ENCODE measurements around the gene NCKAP5. TPM values are rescaled to one million over a fixed set of nuclear protein-coding genes. Genes with fewer than 3 reads are reported as not detected.

NCKAP5 gene
- polyA plus RNA-seq, 3 donors, result not detected

GRCh38 chr2:133240491-133241223 is 327.6 kb downstream of the NCKAP5 start:
- H3K9me3 Mint-ChIP-seq, result no peaks in the 10 kb centered on the region
- peaks cover 0 to 3% (median 0%) of the 10 kb centered on the region in 3 donors for H3K27me3 Mint-ChIP-seq (ENCODE audit: low read depth in 3 of 3)
- Histone ChIP-seq H3K27ac (ENCODE audit: low read depth in 1 of 2, low read length in 2 of 2) (no peak overlapping the region), H3K79me2 (ENCODE audit: insufficient read depth, low read length) (no peaks in the 10 kb centered on the region), H3K9ac (ENCODE audit: insufficient read depth, low read length, poor library complexity, severe bottlenecking) (no peak overlapping the region), H3K27me3 (ENCODE audit: control insufficient read depth in 2 of 2, insufficient read depth in 2 of 2, low read length in 2 of 2) (no peaks in the 10 kb centered on the region), H3K9me3 (replicated peaks in 1 of 2; ENCODE audit: control insufficient read depth in 1 of 2, insufficient read depth in 1 of 2, low read length in 2 of 2) (no peaks in the 10 kb centered on the region), H3K4me3 (replicated peaks in 1 of 3; ENCODE audit: low read depth in 2 of 3, low read length in 3 of 3) (no peak overlapping the region), H3K4me2 (replicated peaks; ENCODE audit: extremely low read depth, low read length, poor library complexity, severe bottlenecking) (no peak overlapping the region), H2AFZ (ENCODE audit: insufficient read depth, low read depth, low read length, poor library complexity, severe bottlenecking) (no peak overlapping the region), H3K4me1 (ENCODE audit: control insufficient read depth in 1 of 2, insufficient read depth in 2 of 2, low read length in 2 of 2) (no peaks in the 10 kb centered on the region), H3K36me3 (replicated peaks in 1 of 2; ENCODE audit: control insufficient read depth in 1 of 2, insufficient read depth in 2 of 2, low read length in 2 of 2) (no peaks in the 10 kb centered on the region), H4K20me1 (ENCODE audit: insufficient read depth, low read length) (no peaks in the 10 kb centered on the region)
- no peak for TF ChIP-seq CTCF (IDR thresholded peaks at IDR 0.05)
- 100% methylated on average over 1 of the region's 5 CpGs for WGBS (ENCODE audit: insufficient coverage)
- DNase-seq, result no peak
- intact Hi-C loops (cut with micrococcal nuclease), result no loop called here
- no peak overlapping the region for H3K27ac Mint-ChIP-seq
- H3K4me3 Mint-ChIP-seq, result no peak overlapping the region
- no peaks in the 10 kb centered on the region for H3K36me3 Mint-ChIP-seq
- H3K4me1 Mint-ChIP-seq, result no peaks in the 10 kb centered on the region

GRCh38 chr2:133235968-133236367 is 332.3 kb downstream of the NCKAP5 start:
- DNase-seq, result no peak
- Histone ChIP-seq H3K4me1 (ENCODE audit: control insufficient read depth in 1 of 2, insufficient read depth in 2 of 2, low read length in 2 of 2) (no peaks in the 10 kb centered on the region), H2AFZ (ENCODE audit: insufficient read depth, low read depth, low read length, poor library complexity, severe bottlenecking) (no peak overlapping the region), H4K20me1 (ENCODE audit: insufficient read depth, low read length) (no peaks in the 10 kb centered on the region), H3K9me3 (replicated peaks in 1 of 2; ENCODE audit: control insufficient read depth in 1 of 2, insufficient read depth in 1 of 2, low read length in 2 of 2) (no peaks in the 10 kb centered on the region), H3K27me3 (ENCODE audit: control insufficient read depth in 2 of 2, insufficient read depth in 2 of 2, low read length in 2 of 2) (no peaks in the 10 kb centered on the region), H3K4me2 (replicated peaks; ENCODE audit: extremely low read depth, low read length, poor library complexity, severe bottlenecking) (no peak overlapping the region), H3K79me2 (ENCODE audit: insufficient read depth, low read length) (no peaks in the 10 kb centered on the region), H3K4me3 (replicated peaks in 1 of 3; ENCODE audit: low read depth in 2 of 3, low read length in 3 of 3) (no peak overlapping the region), H3K36me3 (replicated peaks in 1 of 2; ENCODE audit: control insufficient read depth in 1 of 2, insufficient read depth in 2 of 2, low read length in 2 of 2) (no peaks in the 10 kb centered on the region), H3K27ac (ENCODE audit: low read depth in 1 of 2, low read length in 2 of 2) (no peak overlapping the region), H3K9ac (ENCODE audit: insufficient read depth, low read length, poor library complexity, severe bottlenecking) (no peak overlapping the region)
- Mint-ChIP-seq H3K27me3 (ENCODE audit: low read depth in 3 of 3) (peaks cover 0 to 3% (median 0%) of the 10 kb centered on the region in 3 donors), H3K9me3 (no peaks in the 10 kb centered on the region), H3K4me1 (no peaks in the 10 kb centered on the region), H3K4me3 (no peak overlapping the region), H3K27ac (no peak overlapping the region), H3K36me3 (no peaks in the 10 kb centered on the region)
- TF ChIP-seq CTCF (IDR thresholded peaks at IDR 0.05), result no peak
- no CpG with 5 or more reads among the region's 1 CpG for WGBS (ENCODE audit: insufficient coverage)
- intact Hi-C loops (cut with micrococcal nuclease), result no loop called here
